DOHH2 (cell line): ENCODE data around the gene CDC42BPA.

Experiments used
- CTCF ChIP-seq: fragments of 200-600 bp; sonication (generic); IDR thresholded peaks from one replicate; pipeline ENCODE4 v1.5.1; 2014; ENCODE audit warnings: antibody characterized with exemption, mild to moderate bottlenecking, low read depth, low read length; ENCODE audit not compliant: poor library complexity, severe bottlenecking
- EZH2phosphoT487 ChIP-seq: fragments of 200-600 bp; sonication (generic); IDR thresholded peaks from 2 replicates; pipeline ENCODE4 v1.6.1; 2017; ENCODE audit warnings: borderline replicate concordance, mild to moderate bottlenecking, antibody characterized with exemption, low read length, moderate library complexity, mixed read lengths

- TF ChIP-seq CTCF (no peak), EZH2phosphoT487 (no peak)
Observed at GRCh38 chr1:227094249-227094966, 223.9 kb downstream of the CDC42BPA start.
